GM23248 (cell line): ENCODE measurements around the gene MYPOP.

ENCODE experiments used
- EZH2 ChIP-seq: fragments of 200-600 bp; sonication (generic); IDR thresholded peaks from 2 replicates; pipeline ENCODE4 v1.6.1; 2018; ENCODE audit warnings: antibody characterized with exemption, mild to moderate bottlenecking; ENCODE audit not compliant: insufficient read depth, poor library complexity, severe bottlenecking
- EZH2phosphoT487 ChIP-seq: fragments of 200-600 bp; sonication (generic); IDR thresholded peaks from 2 replicates; pipeline ENCODE4 v1.6.1; 2018; ENCODE audit warnings: antibody characterized with exemption, moderate library complexity, mild to moderate bottlenecking, low read depth; ENCODE audit not compliant: insufficient read depth

DNA sequence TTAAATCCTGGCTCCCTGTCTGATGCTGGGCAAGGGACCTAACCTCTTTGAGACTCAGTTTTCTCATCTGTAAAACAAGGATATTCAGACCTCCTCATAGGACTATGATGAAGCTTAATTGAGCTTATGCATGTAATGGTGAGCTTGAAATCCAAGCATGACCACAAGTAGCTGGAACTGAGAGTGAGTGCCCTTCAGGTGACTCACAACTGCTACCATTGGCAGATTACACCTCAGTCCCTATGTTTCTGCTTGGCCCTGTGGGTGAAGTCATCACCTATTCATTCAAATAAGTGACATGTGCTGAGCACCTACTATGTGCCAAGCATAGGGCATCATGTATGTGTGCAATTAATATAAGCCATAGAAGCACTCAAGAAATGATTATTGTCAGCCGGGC is 45.5 kb upstream of the MYPOP start:
- TF ChIP-seq EZH2phosphoT487, result no peak
- TF ChIP-seq EZH2, result no peak
